ENCODE data around the gene MRPS27. TPM values are rescaled to one million over a fixed set of nuclear protein-coding genes. Genes with fewer than 3 reads are reported as not detected.

The MRPS27 gene
- total and polyA plus RNA-seq, 9 of the 15 experiments (the other 6 are each of a cell fraction or from before 2014, with no cell fraction given) = 73.6 to 144 (median 106) TPM

DNA sequence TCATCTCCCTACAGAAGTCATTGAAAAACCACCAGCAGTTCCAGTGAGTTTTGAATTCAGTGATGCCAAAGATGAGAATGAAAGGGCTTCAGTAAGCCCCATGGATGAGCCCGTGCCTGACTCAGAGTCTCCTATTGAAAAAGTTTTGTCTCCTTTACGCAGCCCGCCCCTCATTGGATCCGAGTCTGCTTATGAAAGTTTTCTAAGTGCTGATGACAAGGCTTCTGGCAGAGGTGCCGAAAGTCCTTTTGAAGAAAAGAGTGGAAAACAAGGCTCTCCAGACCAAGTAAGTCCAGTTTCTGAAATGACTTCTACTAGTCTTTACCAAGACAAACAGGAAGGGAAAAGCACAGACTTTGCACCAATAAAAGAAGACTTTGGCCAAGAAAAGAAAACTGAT lies 122.6 kb downstream of the MRPS27 start:
- Histone ChIP-seq H3K4me2 (ENCODE audit: insufficient read depth, low read length) (no peak overlapping the region), H3K27ac (ENCODE audit: extremely low read depth, low read depth, low read length) (no peak overlapping the region), H3K79me2 (ENCODE audit: control insufficient read depth, insufficient read depth, low read length) (no peaks in the 10 kb centered on the region), H3K27me3 (ENCODE audit: control insufficient read depth in 2 of 2, insufficient read depth in 2 of 2, low read length in 2 of 2) (no peaks in the 10 kb centered on the region), H3K9me3 (replicated peaks; ENCODE audit: control insufficient read depth, insufficient read depth, low read depth, low read length) (no peaks in the 10 kb centered on the region), H3K4me3 (no peak overlapping the region), H4K20me1 (replicated peaks; ENCODE audit: control insufficient read depth, insufficient read depth, low read length) (no peaks in the 10 kb centered on the region), H3K9me1 (ENCODE audit: control insufficient read depth, insufficient read depth, low read length) (no peaks in the 10 kb centered on the region), H3K9ac (ENCODE audit: insufficient read depth in 1 of 2, low read depth in 2 of 2, low read length in 2 of 2) (no peak overlapping the region), H2AFZ (ENCODE audit: low read depth, low read length) (no peak overlapping the region), H3K36me3 (ENCODE audit: control insufficient read depth, insufficient read depth, low read length) (peaks cover 85% of the 10 kb centered on the region), H3K4me1 (replicated peaks in 1 of 2; ENCODE audit: control insufficient read depth in 2 of 2, insufficient read depth in 2 of 2, low read length in 2 of 2) (no peaks in the 10 kb centered on the region)
- in situ Hi-C loops (cut with MboI) (no loop called here), intact Hi-C loops (cut with micrococcal nuclease) (no loop called here)
- FAIRE-seq (no peak), ATAC-seq (no peak), DNase-seq (ENCODE audit: extremely low read depth in 1 of 4, low spot score in 3 of 4) (no peak)
- POLR2A ChIA-PET = no interaction called here
- CTCF ChIA-PET (ENCODE audit: low intra/inter-chr PET ratio) = no interaction called here
- 0 out of 2 replicates have a peak, but pooled peaks have one; percentile 22 for TF ChIP-seq POLR2AphosphoS2 (IDR thresholded peaks at IDR 0.05; ENCODE audit: low read length)
- no peak for TF ChIP-seq ZNF24 (IDR thresholded peaks at IDR 0.05)
- 86% methylated on average over 5 of the region's 5 CpGs for WGBS (ENCODE audit: insufficient coverage, low coverage, missing lambda C conversion rate)
- BruUV-seq (replicated peaks) = no TSS peak

GRCh38 chr5:72195581-72195980 lies 124.5 kb downstream of the MRPS27 start:
- peaks cover 80% of the 10 kb centered on the region for H3K36me3 ChIP-seq (ENCODE audit: control insufficient read depth, insufficient read depth, low read length)
- H3K9me3 ChIP-seq (replicated peaks; ENCODE audit: control insufficient read depth, insufficient read depth, low read depth, low read length) = no peaks in the 10 kb centered on the region
- H2AFZ ChIP-seq (ENCODE audit: low read depth, low read length) = no peak overlapping the region
- no peak for DNase-seq (ENCODE audit: extremely low read depth in 1 of 4, low spot score in 3 of 4)
- ATAC-seq = no peak
- no peaks in the 10 kb centered on the region for H3K9me1 ChIP-seq (ENCODE audit: control insufficient read depth, insufficient read depth, low read length)
- ChIA-PET CTCF (ENCODE audit: low intra/inter-chr PET ratio) (no interaction called here), POLR2A (interaction anchor here (0.6 to 1.5 kb wide), 2 partner anchors 34 to 378 kb away, joined by 3 to 4 read pairs; no protein-coding TSS in a partner anchor)
- no peak overlapping the region for H3K27ac ChIP-seq (ENCODE audit: extremely low read depth, low read depth, low read length)
- intact Hi-C loops (cut with micrococcal nuclease) (no loop called here), in situ Hi-C loops (cut with MboI) (no loop called here)
- H3K4me1 ChIP-seq (replicated peaks in 1 of 2; ENCODE audit: control insufficient read depth in 2 of 2, insufficient read depth in 2 of 2, low read length in 2 of 2) = no peaks in the 10 kb centered on the region
- no peaks in the 10 kb centered on the region for H3K79me2 ChIP-seq (ENCODE audit: control insufficient read depth, insufficient read depth, low read length)
- FAIRE-seq = no peak
- H4K20me1 ChIP-seq (replicated peaks; ENCODE audit: control insufficient read depth, insufficient read depth, low read length) = no peaks in the 10 kb centered on the region
- H3K4me2 ChIP-seq (ENCODE audit: insufficient read depth, low read length) = no peak overlapping the region
- no peak overlapping the region for H3K4me3 ChIP-seq
- H3K9ac ChIP-seq (ENCODE audit: insufficient read depth in 1 of 2, low read depth in 2 of 2, low read length in 2 of 2) = no peak overlapping the region
- no peaks in the 10 kb centered on the region for H3K27me3 ChIP-seq (ENCODE audit: control insufficient read depth in 2 of 2, insufficient read depth in 2 of 2, low read length in 2 of 2)
- WGBS (ENCODE audit: insufficient coverage, low coverage, missing lambda C conversion rate) = 86% methylated on average over 10 of the region's 10 CpGs
- BruUV-seq (replicated peaks) = no TSS peak
- TF ChIP-seq TBP (optimal IDR thresholded peaks at IDR 0.05; ENCODE audit: low read depth, low read length) = no peak
- no peak for TF ChIP-seq SP1 (CRISPR knock-in tag; IDR thresholded peaks at IDR 0.05)
- no peak for TF ChIP-seq ZBTB12 (CRISPR knock-in tag; IDR thresholded peaks at IDR 0.05)
- no peak for TF ChIP-seq NUFIP1 (IDR thresholded peaks at IDR 0.05; ENCODE audit: partially characterized antibody)
- TF ChIP-seq HDAC1 (IDR thresholded peaks at IDR 0.05) = no peak
- TF ChIP-seq RBM22 (IDR thresholded peaks at IDR 0.05; ENCODE audit: low read depth, low read length, poor library complexity, severe bottlenecking) = no peak
- TF ChIP-seq FOXO4 (CRISPR knock-in tag; IDR thresholded peaks at IDR 0.05) = no peak
- TF ChIP-seq KDM4B (IDR thresholded peaks at IDR 0.05; ENCODE audit: borderline replicate concordance in 2 of 2, low read depth in 1 of 2) = no peak
- no peak for TF ChIP-seq RBM17 (IDR thresholded peaks at IDR 0.05; ENCODE audit: borderline replicate concordance, low read depth, low read length)
- no peak for TF ChIP-seq RBM34 (IDR thresholded peaks at IDR 0.05; ENCODE audit: borderline replicate concordance, insufficient read depth, low read length)
- TF ChIP-seq, protein P1, sequence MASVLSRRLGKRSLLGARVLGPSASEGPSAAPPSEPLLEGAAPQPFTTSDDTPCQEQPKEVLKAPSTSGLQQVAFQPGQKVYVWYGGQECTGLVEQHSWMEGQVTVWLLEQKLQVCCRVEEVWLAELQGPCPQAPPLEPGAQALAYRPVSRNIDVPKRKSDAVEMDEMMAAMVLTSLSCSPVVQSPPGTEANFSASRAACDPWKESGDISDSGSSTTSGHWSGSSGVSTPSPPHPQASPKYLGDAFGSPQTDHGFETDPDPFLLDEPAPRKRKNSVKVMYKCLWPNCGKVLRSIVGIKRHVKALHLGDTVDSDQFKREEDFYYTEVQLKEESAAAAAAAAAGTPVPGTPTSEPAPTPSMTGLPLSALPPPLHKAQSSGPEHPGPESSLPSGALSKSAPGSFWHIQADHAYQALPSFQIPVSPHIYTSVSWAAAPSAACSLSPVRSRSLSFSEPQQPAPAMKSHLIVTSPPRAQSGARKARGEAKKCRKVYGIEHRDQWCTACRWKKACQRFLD (CRISPR knock-in tag; IDR thresholded peaks at IDR 0.05) = no peak
